OCI-LY7 (cell line): ENCODE results near the gene RNF175. TPM values are rescaled to one million over a fixed set of nuclear protein-coding genes. Genes with fewer than 3 reads are reported as not detected.

Experiments
- BruUV-seq: library from RNA; stranded (reverse); fragments of 400-500 nt; replicated peaks from 2 replicates; lab custom pipeline; 2021; lab: Mats Ljungman, UMichigan
- CTCF ChIA-PET: fragments of 300-600 bp; sonication (Branson Sonifier 250); formaldehyde crosslinking; loops from one replicate; lab custom pipeline; 2022; ENCODE audit warnings: antibody characterized with exemption; ENCODE audit not compliant: unreplicated experiment; lab: Charles Lee
- POLR2A ChIA-PET: fragments of 300-600 bp; sonication (Branson Sonifier 250); formaldehyde crosslinking; loops from one replicate; lab custom pipeline; 2022; ENCODE audit warnings: antibody characterized with exemption; lab: Charles Lee
- DNase-seq: peaks from one replicate; pipeline ENCODE4 v3.0.0-alpha.2; 2015; ENCODE audit warnings: low spot score
- H2AFZ ChIP-seq: fragments of 200-600 bp; sonication (generic), shearing (Covaris generic); 2 replicates; pipeline ENCODE4 v1.6.1; 2014; ENCODE audit warnings: mild to moderate bottlenecking, antibody characterized with exemption, low read length, moderate library complexity
- H3K27ac ChIP-seq: fragments of 200-600 bp; sonication (generic); 2 replicates; pipeline ENCODE4 v1.5.1; 2014; ENCODE audit warnings: mixed run types, low read depth, mild to moderate bottlenecking, moderate library complexity, low read length, inconsistent platforms; ENCODE audit not compliant: poor library complexity, severe bottlenecking
- H3K36me3 ChIP-seq: fragments of 200-600 bp; sonication (generic); 2 replicates; pipeline ENCODE4 v1.6.1; 2014; ENCODE audit warnings: mild to moderate bottlenecking, antibody characterized with exemption, low read length, moderate library complexity, mixed read lengths; ENCODE audit not compliant: insufficient read depth
- H3K4me1 ChIP-seq: fragments of 200-600 bp; sonication (generic); 2 replicates; pipeline ENCODE4 v1.5.1; 2014; ENCODE audit warnings: mild to moderate bottlenecking, low read length; ENCODE audit not compliant: insufficient read depth, poor library complexity, severe bottlenecking
- H3K4me2 ChIP-seq: fragments of 200-600 bp; sonication (generic); 2 replicates; pipeline ENCODE4 v1.6.1; 2014; ENCODE audit warnings: mild to moderate bottlenecking, low read length
- H3K4me3 ChIP-seq: fragments of 200-600 bp; sonication (generic); 2 replicates; pipeline ENCODE4 v1.5.1; 2014; ENCODE audit warnings: mild to moderate bottlenecking, low read depth, low read length; ENCODE audit not compliant: poor library complexity, severe bottlenecking
- H3K79me2 ChIP-seq: fragments of 200-600 bp; sonication (generic); 2 replicates; pipeline ENCODE4 v1.6.1; 2016; ENCODE audit warnings: low read depth, mild to moderate bottlenecking, low read length, moderate library complexity, mixed read lengths; ENCODE audit not compliant: insufficient read depth
- H3K9me2 ChIP-seq: fragments of 200-600 bp; sonication (generic); 2 replicates; pipeline ENCODE4 v1.6.1; 2016; ENCODE audit warnings: mild to moderate bottlenecking, low read length, mixed read lengths; ENCODE audit not compliant: insufficient read depth
- H3K9me3 ChIP-seq: fragments of 200-600 bp; sonication (generic); 2 replicates; pipeline ENCODE4 v1.6.1; 2014; ENCODE audit warnings: mild to moderate bottlenecking, mixed run types, low read length, mixed read lengths
- H4K20me1 ChIP-seq: fragments of 200-600 bp; sonication (generic); 2 replicates; pipeline ENCODE4 v1.6.1; 2014; ENCODE audit warnings: mild to moderate bottlenecking, antibody characterized with exemption, low read length, moderate library complexity, mixed read lengths; ENCODE audit not compliant: insufficient read depth
- EZH2phosphoT487 ChIP-seq: fragments of 200-600 bp; sonication (generic); IDR thresholded peaks from 2 replicates; pipeline ENCODE4 v1.6.1; 2018; ENCODE audit warnings: low read depth, borderline replicate concordance, mild to moderate bottlenecking, mixed run types, antibody characterized with exemption, low read length, moderate library complexity, mixed read lengths
- intact Hi-C: fragments of 100-400 bp; cut with micrococcal nuclease; formaldehyde crosslinking; loops from one replicate; pipeline ENCODE4 v1.10.0; 2022; ENCODE audit not compliant: unreplicated experiment
- total RNA-seq, 2 experiments: library from RNA; depleted of rRNA in 1 of 2; stranded (reverse); fragments of >200 nt in 1 of 2; shearing (Covaris generic) in 1 of 2; gene quantifications; 2 replicates each; pipeline ENCODE4 v1.2.3, GENCODE V29; 2014 to 2022
- TF ChIP-seq, protein P1 (sequence below): fragments of 200-600 bp; sonication (generic); conservative IDR thresholded peaks from 2 replicates; pipeline ENCODE4 v1.5.1; 2014; ENCODE audit warnings: mild to moderate bottlenecking, antibody characterized with exemption, low read length, moderate library complexity, mixed read lengths

RNF175 gene
- total RNA-seq, 2 experiments from 2014 or later = 0.25 TPM; not detected in 1

GRCh38 chr4:153787061-153787560 lies 27.3 kb upstream of the RNF175 start:
- Histone ChIP-seq H2AFZ (no peak overlapping the region), H3K9me3 (no peaks in the 10 kb centered on the region), H3K79me2 (no peaks in the 10 kb centered on the region), H3K36me3 (no peaks in the 10 kb centered on the region), H3K4me2 (no peak overlapping the region), H3K9me2 (no peaks in the 10 kb centered on the region), H4K20me1 (no peaks in the 10 kb centered on the region), H3K4me3 (no peak overlapping the region), H3K27ac (no peak overlapping the region), H3K4me1 (no peaks in the 10 kb centered on the region)
- TF ChIP-seq, protein P1, sequence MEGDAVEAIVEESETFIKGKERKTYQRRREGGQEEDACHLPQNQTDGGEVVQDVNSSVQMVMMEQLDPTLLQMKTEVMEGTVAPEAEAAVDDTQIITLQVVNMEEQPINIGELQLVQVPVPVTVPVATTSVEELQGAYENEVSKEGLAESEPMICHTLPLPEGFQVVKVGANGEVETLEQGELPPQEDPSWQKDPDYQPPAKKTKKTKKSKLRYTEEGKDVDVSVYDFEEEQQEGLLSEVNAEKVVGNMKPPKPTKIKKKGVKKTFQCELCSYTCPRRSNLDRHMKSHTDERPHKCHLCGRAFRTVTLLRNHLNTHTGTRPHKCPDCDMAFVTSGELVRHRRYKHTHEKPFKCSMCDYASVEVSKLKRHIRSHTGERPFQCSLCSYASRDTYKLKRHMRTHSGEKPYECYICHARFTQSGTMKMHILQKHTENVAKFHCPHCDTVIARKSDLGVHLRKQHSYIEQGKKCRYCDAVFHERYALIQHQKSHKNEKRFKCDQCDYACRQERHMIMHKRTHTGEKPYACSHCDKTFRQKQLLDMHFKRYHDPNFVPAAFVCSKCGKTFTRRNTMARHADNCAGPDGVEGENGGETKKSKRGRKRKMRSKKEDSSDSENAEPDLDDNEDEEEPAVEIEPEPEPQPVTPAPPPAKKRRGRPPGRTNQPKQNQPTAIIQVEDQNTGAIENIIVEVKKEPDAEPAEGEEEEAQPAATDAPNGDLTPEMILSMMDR = no peak
- no peak for TF ChIP-seq EZH2phosphoT487
- intact Hi-C loops = no loop called here
- CTCF ChIA-PET = no interaction called here
- BruUV-seq = no TSS peak
- no peak for DNase-seq
- POLR2A ChIA-PET = interaction anchor here (0.5 to 1.5 kb wide), 4 partner anchors 9 to 536 kb away, joined by 3 to 5 read pairs (median 4); no protein-coding TSS in a partner anchor

DNA sequence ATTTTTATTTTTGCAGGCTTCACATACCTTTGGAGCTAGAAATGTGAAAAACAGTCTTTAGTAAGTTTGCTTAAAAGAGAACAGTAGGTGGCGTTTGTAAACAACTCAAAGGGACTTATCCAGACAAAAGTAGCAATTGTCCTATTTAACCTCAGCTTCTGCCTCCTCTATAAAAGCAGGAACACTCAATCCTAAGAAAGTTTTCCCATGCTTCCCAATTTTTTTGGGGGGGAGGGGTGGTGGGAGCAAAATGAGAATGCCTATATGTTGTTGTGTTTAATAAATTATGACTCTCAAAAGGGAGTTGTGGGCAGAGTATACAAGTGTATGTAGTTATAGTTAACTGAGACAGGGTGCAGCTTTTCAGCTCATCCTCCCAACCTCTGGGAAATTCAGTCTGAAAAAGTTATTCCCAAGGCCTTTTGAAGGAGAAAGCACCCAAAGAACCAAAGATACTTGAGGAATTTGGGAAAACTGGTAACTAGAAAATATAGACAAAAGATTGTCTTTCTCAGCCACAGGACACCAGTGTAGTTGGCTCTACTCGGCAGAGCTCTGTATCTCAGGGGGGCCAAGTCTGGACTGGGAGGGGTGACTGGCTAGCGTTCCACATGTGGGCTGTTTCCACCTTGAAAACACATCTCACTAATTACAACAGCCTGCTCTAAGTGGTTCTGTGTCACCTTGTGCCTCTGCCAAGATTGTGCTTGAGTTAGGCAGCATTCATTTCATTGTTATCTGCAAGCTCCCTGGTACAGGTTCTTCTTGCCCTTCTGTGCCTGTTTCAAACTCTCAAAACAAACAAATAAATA lies 26.3 kb upstream of the RNF175 start:
- no peak for TF ChIP-seq EZH2phosphoT487
- TF ChIP-seq, protein P1 = peak; percentile 81
- BruUV-seq = no TSS peak
- Histone ChIP-seq H3K27ac (no peak overlapping the region), H3K9me3 (no peaks in the 10 kb centered on the region), H3K4me2 (no peak overlapping the region), H3K4me1 (no peaks in the 10 kb centered on the region), H3K79me2 (no peaks in the 10 kb centered on the region), H3K9me2 (no peaks in the 10 kb centered on the region), H4K20me1 (no peaks in the 10 kb centered on the region), H3K36me3 (no peaks in the 10 kb centered on the region), H3K4me3 (no peak overlapping the region), H2AFZ (no peak overlapping the region)
- DNase-seq = peak; percentile 28
- intact Hi-C loops = no loop called here
- POLR2A ChIA-PET = interaction anchor here (0.5 to 0.9 kb wide), 7 partner anchors 10 to 1085 kb away, joined by 3 to 8 read pairs (median 3); no protein-coding TSS in a partner anchor
- CTCF ChIA-PET = interaction anchor here (0.8 kb wide), 1 partner anchor 54 kb away, joined by 3 read pairs; no protein-coding TSS in a partner anchor
